ENCODE measurements around the gene METTL5. TPM values are rescaled to one million over a fixed set of nuclear protein-coding genes. Genes with fewer than 3 reads are reported as not detected.
A peak's percentile ranks its signal among the peaks of the same experiment; 100 is the strongest.

METTL5 gene
- total RNA-seq, 1 donor from 2014 or later, result 48.3 TPM

DNA sequence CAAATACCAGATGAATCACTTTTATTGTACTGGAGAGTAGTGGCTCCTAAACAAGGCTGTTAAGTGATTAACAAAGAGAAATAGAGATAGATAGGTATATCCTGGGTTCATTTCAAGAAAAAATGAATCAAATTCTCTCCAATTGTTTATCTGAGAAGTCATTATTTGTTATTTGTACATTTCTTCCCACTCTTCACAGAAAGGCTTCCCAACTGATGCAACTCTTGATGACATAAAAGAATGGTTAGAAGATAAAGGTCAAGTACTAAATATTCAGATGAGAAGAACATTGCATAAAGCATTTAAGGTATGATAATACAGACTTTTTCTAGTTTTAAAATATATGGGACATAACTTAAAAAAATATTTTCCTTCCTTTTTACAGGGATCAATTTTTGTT lies 18.1 kb downstream of the METTL5 start:
- CTCF ChIA-PET, result no interaction called here
- no peak for DNase-seq
- H3K4me3 Mint-ChIP-seq, result no peak overlapping the region
- intact Hi-C loops (cut with micrococcal nuclease), result no loop called here
- POLR2A ChIA-PET, result no interaction called here
- H3K36me3 Mint-ChIP-seq (ENCODE audit: low read depth), result peaks cover 69% of the 10 kb centered on the region
- ATAC-seq (ENCODE audit: low read depth), result no peak
- no peaks in the 10 kb centered on the region for H3K9me3 Mint-ChIP-seq
- H3K27me3 Mint-ChIP-seq, result no peaks in the 10 kb centered on the region
- TF ChIP-seq, protein P1, sequence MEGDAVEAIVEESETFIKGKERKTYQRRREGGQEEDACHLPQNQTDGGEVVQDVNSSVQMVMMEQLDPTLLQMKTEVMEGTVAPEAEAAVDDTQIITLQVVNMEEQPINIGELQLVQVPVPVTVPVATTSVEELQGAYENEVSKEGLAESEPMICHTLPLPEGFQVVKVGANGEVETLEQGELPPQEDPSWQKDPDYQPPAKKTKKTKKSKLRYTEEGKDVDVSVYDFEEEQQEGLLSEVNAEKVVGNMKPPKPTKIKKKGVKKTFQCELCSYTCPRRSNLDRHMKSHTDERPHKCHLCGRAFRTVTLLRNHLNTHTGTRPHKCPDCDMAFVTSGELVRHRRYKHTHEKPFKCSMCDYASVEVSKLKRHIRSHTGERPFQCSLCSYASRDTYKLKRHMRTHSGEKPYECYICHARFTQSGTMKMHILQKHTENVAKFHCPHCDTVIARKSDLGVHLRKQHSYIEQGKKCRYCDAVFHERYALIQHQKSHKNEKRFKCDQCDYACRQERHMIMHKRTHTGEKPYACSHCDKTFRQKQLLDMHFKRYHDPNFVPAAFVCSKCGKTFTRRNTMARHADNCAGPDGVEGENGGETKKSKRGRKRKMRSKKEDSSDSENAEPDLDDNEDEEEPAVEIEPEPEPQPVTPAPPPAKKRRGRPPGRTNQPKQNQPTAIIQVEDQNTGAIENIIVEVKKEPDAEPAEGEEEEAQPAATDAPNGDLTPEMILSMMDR (IDR thresholded peaks at IDR 0.05), result no peak
- H3K27ac Mint-ChIP-seq, result no peak overlapping the region
- H3K4me1 Mint-ChIP-seq, result peaks cover 9% of the 10 kb centered on the region

DNA sequence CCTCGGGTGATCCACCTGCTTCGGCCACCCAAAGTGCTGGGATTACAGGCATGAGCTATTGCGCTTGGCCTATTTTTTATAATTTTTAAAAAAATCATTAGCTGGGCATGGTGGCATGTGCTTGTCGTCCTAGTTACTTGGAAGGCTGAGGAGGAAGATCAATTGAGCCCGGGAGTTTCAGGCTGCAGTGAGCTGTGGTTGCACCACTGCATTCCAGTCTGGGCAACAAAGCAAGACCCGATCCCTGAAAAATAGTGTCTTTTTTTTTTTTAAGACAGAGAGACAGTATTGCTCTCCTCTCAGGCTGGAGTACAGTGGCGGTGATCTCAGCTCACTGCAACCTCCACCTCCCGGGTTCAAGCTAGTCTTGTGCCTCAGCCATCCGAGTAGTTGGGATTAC lies 21.2 kb downstream of the METTL5 start:
- H3K4me1 Mint-ChIP-seq, result peaks cover 22% of the 10 kb centered on the region
- H3K27ac Mint-ChIP-seq, result no peak overlapping the region
- DNase-seq (no peak), ATAC-seq (ENCODE audit: low read depth) (no peak)
- H3K27me3 Mint-ChIP-seq, result no peaks in the 10 kb centered on the region
- TF ChIP-seq, protein P1 (IDR thresholded peaks at IDR 0.05), result no peak
- peaks cover 56% of the 10 kb centered on the region for H3K36me3 Mint-ChIP-seq (ENCODE audit: low read depth)
- POLR2A ChIA-PET, result no interaction called here
- no peak overlapping the region for H3K4me3 Mint-ChIP-seq
- intact Hi-C loops (cut with micrococcal nuclease), result no loop called here
- H3K9me3 Mint-ChIP-seq, result no peaks in the 10 kb centered on the region
- CTCF ChIA-PET, result interaction anchor here (0.6 kb wide), 1 partner anchor 12 kb away, joined by 3 read pairs; no protein-coding TSS in a partner anchor

DNA sequence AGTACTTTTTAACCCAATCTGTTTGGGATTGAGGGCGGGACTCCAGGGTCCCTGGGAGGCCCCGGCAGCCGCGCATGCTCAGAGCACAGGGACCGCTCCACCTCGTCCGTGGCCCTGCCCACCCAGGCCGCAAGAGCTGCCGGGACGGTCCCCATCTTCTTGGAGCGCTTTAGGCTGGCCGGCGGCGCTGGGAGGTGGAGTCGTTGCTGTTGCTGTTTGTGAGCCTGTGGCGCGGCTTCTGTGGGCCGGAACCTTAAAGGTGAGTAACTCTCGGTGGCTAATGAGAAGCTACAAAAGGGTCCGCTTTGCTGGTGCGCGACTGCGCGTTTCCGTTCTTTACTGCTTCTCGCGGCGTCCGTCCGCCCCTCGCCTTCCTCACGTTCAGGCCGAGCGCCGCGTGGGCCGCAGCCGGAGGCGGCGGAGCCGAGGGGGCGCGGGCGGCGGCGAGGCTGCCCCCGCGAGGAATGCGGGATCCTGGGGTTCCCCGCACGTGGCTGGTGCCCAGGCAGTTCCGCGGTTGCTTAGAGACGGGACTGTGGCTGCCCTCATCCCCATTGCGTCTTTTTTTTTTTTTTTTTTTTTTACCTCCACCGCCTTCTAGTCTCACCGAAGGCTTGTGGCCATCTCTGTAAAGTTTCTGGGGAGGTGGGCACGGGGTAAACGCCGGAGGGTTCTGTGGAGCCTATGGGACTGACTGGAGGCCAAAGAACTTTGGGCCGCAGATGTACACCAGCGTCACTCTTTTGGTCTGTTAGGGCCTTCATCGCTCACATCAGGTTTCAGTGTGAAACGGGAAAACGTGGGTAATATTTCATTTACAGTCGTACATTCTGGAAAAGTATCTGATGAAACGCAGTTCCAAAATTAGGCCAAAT lies 25.8 kb downstream of the METTL5 start, which contains the start of gene SSB:
Gene SSB, plus strand, starts transcription at position 154 of the 875 bp plus-strand sequence. CDS start 2,090 bp downstream, outside the sequence.
- peak within 1 kb of the TSS; percentile 94 for H3K27ac Mint-ChIP-seq
- H3K4me3 Mint-ChIP-seq, result peak within 1 kb of the TSS; percentile 91
- peaks cover 23% of the 10 kb centered on the region for H3K36me3 Mint-ChIP-seq (ENCODE audit: low read depth)
- ATAC-seq (ENCODE audit: low read depth), result peak; percentile 96
- ChIA-PET POLR2A (interaction anchor here (0.5 to 2.9 kb wide), 11 partner anchors 9 to 913 kb away, joined by 3 to 26 read pairs (median 4); partner anchors contain the start of genes BBS5, METTL5, PPIG and UBR3), CTCF (interaction anchor here (1.9 kb wide), 1 partner anchor 29 kb away, joined by 7 read pairs; the partner anchor contains the start of gene UBR3)
- DNase-seq, result peak; percentile 89
- no peaks in the 10 kb centered on the region for H3K27me3 Mint-ChIP-seq
- H3K9me3 Mint-ChIP-seq, result no peaks in the 10 kb centered on the region
- H3K4me1 Mint-ChIP-seq, result peaks cover 22% of the 10 kb centered on the region
- TF ChIP-seq, protein P1 (IDR thresholded peaks at IDR 0.05), result no peak
- intact Hi-C loops (cut with micrococcal nuclease), result loop anchor here (1.0 to 2.0 kb wide), 7 partner anchors 25 to 1130 kb away; partner anchors contain the start of genes CFAP210, FASTKD1, GORASP2 and KLHL23

DNA sequence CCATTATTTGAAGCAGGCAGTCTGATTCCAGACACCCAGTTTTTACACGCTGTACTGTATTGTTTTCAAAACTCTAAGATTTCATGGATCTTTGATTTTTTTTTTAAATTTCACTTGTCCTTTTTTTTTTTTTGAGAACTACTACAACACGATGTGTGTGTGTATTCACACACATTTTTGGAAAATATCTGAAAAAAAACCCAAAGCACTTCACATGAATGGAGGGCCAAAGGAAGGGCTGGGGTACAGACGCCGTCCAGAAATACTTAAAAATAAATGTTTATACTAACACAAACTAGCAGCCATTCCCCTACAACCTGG lies 26.3 kb downstream of the METTL5 start:
- no peak for ATAC-seq (ENCODE audit: low read depth)
- Mint-ChIP-seq H3K27ac (peak overlapping the region; percentile 94), H3K4me3 (peak overlapping the region; percentile 91), H3K4me1 (peaks cover 22% of the 10 kb centered on the region), H3K27me3 (no peaks in the 10 kb centered on the region), H3K9me3 (no peaks in the 10 kb centered on the region), H3K36me3 (ENCODE audit: low read depth) (peaks cover 21% of the 10 kb centered on the region)
- TF ChIP-seq, protein P1 (IDR thresholded peaks at IDR 0.05), result no peak
- ChIA-PET POLR2A (interaction anchor here (0.6 to 2.9 kb wide), 8 partner anchors 8 to 319 kb away, joined by 3 to 26 read pairs (median 4); partner anchors contain the start of genes BBS5, METTL5, PPIG and UBR3), CTCF (interaction anchor here (1.9 kb wide), 1 partner anchor 30 kb away, joined by 7 read pairs; the partner anchor contains the start of gene UBR3)
- intact Hi-C loops (cut with micrococcal nuclease), result loop anchor here (1.0 to 2.0 kb wide), 6 partner anchors 29 to 1130 kb away; partner anchors contain the start of genes CFAP210, FASTKD1, GORASP2 and KLHL23
- no peak for DNase-seq

DNA sequence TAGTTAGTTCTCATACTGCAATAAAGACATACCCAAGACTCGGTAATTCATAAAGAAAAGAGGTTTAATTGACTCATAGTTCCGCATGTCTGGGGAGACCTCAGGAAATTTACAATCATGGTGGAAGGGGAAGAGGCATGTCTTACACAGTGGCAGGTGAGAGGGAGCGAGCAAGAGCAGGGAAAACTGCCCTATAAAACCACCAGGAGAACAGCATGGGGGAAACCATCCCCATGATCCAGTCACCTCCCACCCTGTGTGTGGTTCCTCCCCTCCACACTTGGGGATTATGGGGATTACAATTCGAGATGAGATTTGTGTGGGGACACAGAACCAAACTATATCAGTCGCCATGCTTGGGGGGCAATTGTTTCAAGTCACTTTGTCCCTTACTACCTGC lies 27.1 kb downstream of the METTL5 start:
- H3K27me3 Mint-ChIP-seq, result no peaks in the 10 kb centered on the region
- peak overlapping the region; percentile 9 for H3K4me3 Mint-ChIP-seq
- DNase-seq (no peak), ATAC-seq (ENCODE audit: low read depth) (no peak)
- peaks cover 21% of the 10 kb centered on the region for H3K4me1 Mint-ChIP-seq
- intact Hi-C loops (cut with micrococcal nuclease), result no loop called here
- peaks cover 17% of the 10 kb centered on the region for H3K36me3 Mint-ChIP-seq (ENCODE audit: low read depth)
- H3K9me3 Mint-ChIP-seq, result no peaks in the 10 kb centered on the region
- CTCF ChIA-PET, result no interaction called here
- POLR2A ChIA-PET, result interaction anchor here (0.6 to 2.9 kb wide), 3 partner anchors 7 to 1100 kb away, joined by 3 to 26 read pairs (median 4); partner anchors contain the start of gene UBR3
- TF ChIP-seq, protein P1 (IDR thresholded peaks at IDR 0.05), result no peak
- no peak overlapping the region for H3K27ac Mint-ChIP-seq

Data from activated B cell treated with CpG ODN at 0.5 μM for 24 hours (primary cell).